Measurements from ENCODE around the gene ZFYVE28.

Gene ZFYVE28

GRCh38 chr4:2377241-2377640, 41.2 kb downstream of the ZFYVE28 start:
- DNase-seq (ENCODE audit: low read depth), result no peak
- in situ Hi-C loops (cut with HindIII; ENCODE audit: low sequenced_read_pairs), result no loop called here
- TF ChIP-seq CTCF (IDR thresholded peaks at IDR 0.05; ENCODE audit: low read depth, low read length, missing control alignments), result no peak
- no peak overlapping the region for H3K4me3 ChIP-seq (ENCODE audit: low read depth, low read length)

- no peak for DNase-seq (ENCODE audit: low read depth)
- in situ Hi-C loops (cut with HindIII; ENCODE audit: low sequenced_read_pairs), result no loop called here
- H3K4me3 ChIP-seq (ENCODE audit: low read depth, low read length), result no peak overlapping the region
- TF ChIP-seq CTCF (IDR thresholded peaks at IDR 0.05; ENCODE audit: low read depth, low read length, missing control alignments), result no peak
Measured at GRCh38 chr4:2375427-2375826, 43.0 kb downstream of the ZFYVE28 start.

- no peak for TF ChIP-seq CTCF (IDR thresholded peaks at IDR 0.05; ENCODE audit: low read depth, low read length, missing control alignments)
- no peak for DNase-seq (ENCODE audit: low read depth)
- in situ Hi-C loops (cut with HindIII; ENCODE audit: low sequenced_read_pairs), result no loop called here
- no peak overlapping the region for H3K4me3 ChIP-seq (ENCODE audit: low read depth, low read length)
Measured at GRCh38 chr4:2373532-2373931, 44.9 kb downstream of the ZFYVE28 start.

- no peak for DNase-seq (ENCODE audit: low read depth)
- H3K4me3 ChIP-seq (ENCODE audit: low read depth, low read length), result no peak overlapping the region
- in situ Hi-C loops (cut with HindIII; ENCODE audit: low sequenced_read_pairs), result no loop called here
- no peak for TF ChIP-seq CTCF (IDR thresholded peaks at IDR 0.05; ENCODE audit: low read depth, low read length, missing control alignments)
Measured at GRCh38 chr4:2372488-2373030, 45.9 kb downstream of the ZFYVE28 start.

- in situ Hi-C loops (cut with HindIII; ENCODE audit: low sequenced_read_pairs), result no loop called here
- DNase-seq (ENCODE audit: low read depth), result no peak
- TF ChIP-seq CTCF (IDR thresholded peaks at IDR 0.05; ENCODE audit: low read depth, low read length, missing control alignments), result no peak
- no peak overlapping the region for H3K4me3 ChIP-seq (ENCODE audit: low read depth, low read length)
Measured at GRCh38 chr4:2371765-2372487, 46.5 kb downstream of the ZFYVE28 start.

- no peak overlapping the region for H3K4me3 ChIP-seq (ENCODE audit: low read depth, low read length)
- no peak for TF ChIP-seq CTCF (IDR thresholded peaks at IDR 0.05; ENCODE audit: low read depth, low read length, missing control alignments)
- no peak for DNase-seq (ENCODE audit: low read depth)
- in situ Hi-C loops (cut with HindIII; ENCODE audit: low sequenced_read_pairs), result no loop called here
Measured at GRCh38 chr4:2370597-2371320, 47.7 kb downstream of the ZFYVE28 start.
